Adrenal gland (tissue), 12 donors: Measurements from ENCODE around the gene RAPH1. TPM values are rescaled to one million over a fixed set of nuclear protein-coding genes. Genes with fewer than 3 reads are reported as not detected.
"Not testable (repeated sequence)": the region's sequence is repeated elsewhere in the genome, so short reads cannot be mapped to it uniquely, and the experiment has no call there.

Experiments used
- DNase-seq, 7 donors: peaks; one replicate each; pipeline ENCODE4 v3.0.0-alpha.2; 2019 to 2020
- H3K27ac ChIP-seq, 5 donors: fragments of 200-600 bp; sonication (generic) in 4 of 5; 1 replicate in 3 of 5; 2 replicates in 2 of 5; pipeline versions ENCODE4 v1.5.1 to v1.8.0; 2016 to 2020; ENCODE audit warnings: mild to moderate bottlenecking in 1 of 5
- H3K27me3 ChIP-seq: fragments of 200-600 bp; 2 replicates; pipeline ENCODE4 v1.8.0; 2021
- H3K36me3 ChIP-seq, 2 donors: fragments of 200-600 bp; replicated peaks in 1 of 2; 1 replicate in 1 of 2; 2 replicates in 1 of 2; pipeline versions ENCODE4 v1.5.1 to v1.8.0; 2018 to 2022
- H3K4me1 ChIP-seq, 2 donors: fragments of 200-600 bp; replicated peaks in 1 of 2; 1 replicate in 1 of 2; 2 replicates in 1 of 2; pipeline versions ENCODE4 v1.5.1 to v1.8.0; 2018 to 2021
- H3K4me3 ChIP-seq, 4 donors: fragments of 200-600 bp; sonication (generic) in 3 of 4; one replicate each; pipeline ENCODE4 v1.5.1; 2016 to 2018
- H3K9me3 ChIP-seq, 3 donors: fragments of 200-600 bp; sonication (generic) in 1 of 3; replicated peaks in 1 of 3; 1 replicate in 2 of 3; 2 replicates in 1 of 3; pipeline versions ENCODE4 v1.5.1 to v1.8.0; 2016 to 2021
- CTCF ChIP-seq, 6 experiments: fragments of 450-650 bp in 4 of 6; fragments of 200-600 bp in 2 of 6; sonication (generic) in 1 of 6; IDR thresholded peaks; 1 replicate in 5 of 6; 2 replicates in 1 of 6; pipeline versions ENCODE4 v1.5.1 to v1.8.0; 2016 to 2021; ENCODE audit warnings: antibody characterized with exemption in 6 of 6, mild to moderate bottlenecking in 2 of 6, moderate library complexity in 1 of 6
- POLR2A ChIP-seq, 2 donors: fragments of 450-650 bp; IDR thresholded peaks; one replicate each; pipeline ENCODE4 v1.6.1; 2017; ENCODE audit warnings: antibody characterized with exemption in 2 of 2, mild to moderate bottlenecking in 2 of 2, moderate library complexity in 1 of 2
- WGBS, 4 donors: extraction: QIAGEN DNeasy Blood & Tissue Kit in 2 of 4; methylation state at CpG; one replicate each; pipeline versions ENCODE4 v1.1.5 to v1.1.7; 2013 to 2017; 5-methylcytosine and 5-hydroxymethylcytosine counted together
- intact Hi-C, 2 donors: fragments of 100-400 bp; cut with DNase I; formaldehyde crosslinking; loops; one replicate each; pipeline versions ENCODE4 v1.14.1 to v1.15.0; 2022 to 2023
- polyA plus RNA-seq, 3 donors: library from polyadenylated mRNA; stranded (reverse); fragments of 200-250 nt in 2 of 3; fragments of 350-450 nt in 1 of 3; fragmentation: Illumina TruSeq in 1 of 3; extraction: RNeasy Lipid Tissue Mini Kit (QIAGEN cat#74804) in 1 of 3; gene quantifications; one replicate each; pipeline ENCODE4 v1.2.3, GENCODE V29; 2013 to 2014
- total RNA-seq, 9 donors: library from RNA; depleted of rRNA in 4 of 9; stranded (reverse); fragments of >200 nt in 4 of 9; fragments of 120-200 nt in 1 of 9; fragmentation: NEBNext Ultra II Directional in 1 of 9; extraction: Animal tissue kit (Norgen Biotek cat#: 25700) in 1 of 9; gene quantifications; one replicate each; pipeline versions ENCODE4 v1.1.0 to v1.2.4, GENCODE V29; 2013 to 2023
- donor health status: healthy with polysubstance abuse.
- donor health status: Bipolar disorder and iron deficiency.
- donor health status: DM: yes; HTN: yes; CAD: no.
- donor health status: DM: no; HTN: no; CAD: no.
- donor health status: DM: no; HTN: no; CAD: no.
- donor health status: DM: yes; HTN: yes; CAD: no.

The RAPH1 gene
- total and polyA plus RNA-seq, 12 donors: 4.2 to 72.5 (median 27.3) TPM

- no peak for TF ChIP-seq CTCF (IDR thresholded peaks at IDR 0.05)
- TF ChIP-seq POLR2A (IDR thresholded peaks at IDR 0.05): no peak
- Histone ChIP-seq H3K27me3 (no peaks in the 10 kb centered on the region), H3K9me3 (no peaks in the 10 kb centered on the region), H3K36me3 (no peaks in the 10 kb centered on the region), H3K27ac (no peak overlapping the region), H3K4me1 (peaks cover 7 to 9% of the 10 kb centered on the region in 2 donors), H3K4me3 (no peak overlapping the region)
- DNase-seq: no peak
- intact Hi-C loops: no loop called here
- WGBS, 4 donors: 87 to 100% (median 92%) methylated on average over 1 of the region's 1 CpG
Observed at GRCh38 chr2:203383038-203383437, 152.1 kb downstream of the RAPH1 start.

GRCh38 chr2:203379156-203379555 lies 155.9 kb downstream of the RAPH1 start:
- peaks cover 7 to 9% of the 10 kb centered on the region in 2 donors for H3K4me1 ChIP-seq
- no peak overlapping the region for H3K4me3 ChIP-seq
- WGBS, 4 donors: 91 to 100% (median 98%) methylated on average over 3 of the region's 3 CpGs
- no peak for TF ChIP-seq CTCF (IDR thresholded peaks at IDR 0.05)
- TF ChIP-seq POLR2A (IDR thresholded peaks at IDR 0.05): no peak
- no peaks in the 10 kb centered on the region for H3K27me3 ChIP-seq
- intact Hi-C loops: no loop called here
- no peak overlapping the region for H3K27ac ChIP-seq
- DNase-seq: no peak
- no peaks in the 10 kb centered on the region for H3K36me3 ChIP-seq
- H3K9me3 ChIP-seq: no peaks in the 10 kb centered on the region

GRCh38 chr2:203376173-203376572 lies 158.9 kb downstream of the RAPH1 start:
- TF ChIP-seq CTCF (IDR thresholded peaks at IDR 0.05) (no peak), POLR2A (IDR thresholded peaks at IDR 0.05) (no peak)
- H3K9me3 ChIP-seq: no peaks in the 10 kb centered on the region
- H3K36me3 ChIP-seq: no peaks in the 10 kb centered on the region
- peaks cover 7 to 9% of the 10 kb centered on the region in 2 donors for H3K4me1 ChIP-seq
- H3K4me3 ChIP-seq: no peak overlapping the region
- intact Hi-C loops: no loop called here
- H3K27ac ChIP-seq: no peak overlapping the region
- no peak for DNase-seq
- no peaks in the 10 kb centered on the region for H3K27me3 ChIP-seq

GRCh38 chr2:203372706-203373105 lies 162.4 kb downstream of the RAPH1 start:
- H3K27me3 ChIP-seq, H3K36me3 ChIP-seq, H3K4me3 ChIP-seq, H3K4me1 ChIP-seq, H3K9me3 ChIP-seq, intact Hi-C loops, H3K27ac ChIP-seq, DNase-seq: not testable (repeated sequence)
- WGBS, 4 donors: 97 to 100% (median 97%) methylated on average over 9 to 16 of the region's 31 CpGs; no CpG with 5 or more reads in 1 of the 4 donors

GRCh38 chr2:203366639-203367466 lies 168.2 kb downstream of the RAPH1 start:
- WGBS, 4 donors: 83 to 94% (median 91%) methylated on average over 5 of the region's 5 CpGs
- TF ChIP-seq CTCF (IDR thresholded peaks at IDR 0.05) (no peak), POLR2A (IDR thresholded peaks at IDR 0.05) (no peak)
- no peak overlapping the region for H3K27ac ChIP-seq
- H3K36me3 ChIP-seq: no peaks in the 10 kb centered on the region
- H3K9me3 ChIP-seq: no peaks in the 10 kb centered on the region
- DNase-seq: no peak
- no peak overlapping the region for H3K4me3 ChIP-seq
- peaks cover 0 to 6% of the 10 kb centered on the region in 2 donors for H3K4me1 ChIP-seq
- intact Hi-C loops: no loop called here
- H3K27me3 ChIP-seq: no peaks in the 10 kb centered on the region
